Uterus (tissue), 4 donors: ENCODE results near the gene RTP4. TPM values are rescaled to one million over a fixed set of nuclear protein-coding genes. Genes with fewer than 3 reads are reported as not detected.

ENCODE experiments used
- DNase-seq, 2 donors: peaks; one replicate each; pipeline ENCODE4 v3.0.0-alpha.2; 2019 to 2020
- H3K27ac ChIP-seq, 2 donors: fragments of 200-600 bp; sonication (generic); 1 replicate in 1 of 2; 2 replicates in 1 of 2; pipeline ENCODE4 v1.5.1; 2016 to 2018
- H3K27me3 ChIP-seq, 2 donors: fragments of 200-600 bp; sonication (generic); one replicate each; pipeline ENCODE4 v1.5.1; 2018 to 2019; ENCODE audit warnings: control low read depth in 1 of 2
- H3K36me3 ChIP-seq, 2 donors: fragments of 200-600 bp; sonication (generic); one replicate each; pipeline ENCODE4 v1.5.1; 2019; ENCODE audit warnings: control low read depth in 1 of 2
- H3K4me1 ChIP-seq, 2 donors: fragments of 200-600 bp; sonication (generic); one replicate each; pipeline ENCODE4 v1.5.1; 2018 to 2019; ENCODE audit warnings: control low read depth in 1 of 2
- H3K4me3 ChIP-seq, 2 donors: fragments of 200-600 bp; sonication (generic); 1 replicate in 1 of 2; 2 replicates in 1 of 2; pipeline ENCODE4 v1.5.1; 2018 to 2019; ENCODE audit warnings: mild to moderate bottlenecking in 1 of 2
- H3K9me3 ChIP-seq, 2 donors: fragments of 200-600 bp; sonication (generic); one replicate each; pipeline ENCODE4 v1.5.1; 2019; ENCODE audit warnings: control low read depth in 1 of 2
- POLR2A ChIP-seq, 2 donors: fragments of 450-650 bp; IDR thresholded peaks; one replicate each; pipeline ENCODE4 v1.6.1; 2016; ENCODE audit warnings: antibody characterized with exemption in 2 of 2, mild to moderate bottlenecking in 1 of 2, moderate library complexity in 1 of 2
- intact Hi-C: fragments of 100-400 bp; cut with DNase I; formaldehyde crosslinking; loops from one replicate; pipeline ENCODE4 v1.15.1; 2023; ENCODE audit warnings: low total_unique reads
- total RNA-seq, 4 donors: library from RNA; depleted of rRNA in 3 of 4; stranded (reverse); fragments of >200 nt in 3 of 4; gene quantifications; one replicate each; pipeline versions ENCODE4 v1.1.0 to v1.2.4, GENCODE V29; 2014 to 2023
- TF ChIP-seq, protein P1 (sequence below), 4 experiments: fragments of 200-600 bp in 2 of 4; fragments of 450-650 bp in 2 of 4; sonication (generic) in 2 of 4; IDR thresholded peaks; one replicate each; pipeline ENCODE4 v1.5.1; 2016 to 2019; ENCODE audit warnings: antibody characterized with exemption in 4 of 4, mild to moderate bottlenecking in 2 of 4, moderate library complexity in 1 of 4
- donor health status: DM: yes; HTN: yes; CAD: no.

The RTP4 gene, protein sequence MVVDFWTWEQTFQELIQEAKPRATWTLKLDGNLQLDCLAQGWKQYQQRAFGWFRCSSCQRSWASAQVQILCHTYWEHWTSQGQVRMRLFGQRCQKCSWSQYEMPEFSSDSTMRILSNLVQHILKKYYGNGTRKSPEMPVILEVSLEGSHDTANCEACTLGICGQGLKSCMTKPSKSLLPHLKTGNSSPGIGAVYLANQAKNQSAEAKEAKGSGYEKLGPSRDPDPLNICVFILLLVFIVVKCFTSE
- total RNA-seq: 1 to 10 TPM in 3 of 4 donors, under 1 TPM in 1; 0.51 to 5.1 (median 1.8) TPM

DNA sequence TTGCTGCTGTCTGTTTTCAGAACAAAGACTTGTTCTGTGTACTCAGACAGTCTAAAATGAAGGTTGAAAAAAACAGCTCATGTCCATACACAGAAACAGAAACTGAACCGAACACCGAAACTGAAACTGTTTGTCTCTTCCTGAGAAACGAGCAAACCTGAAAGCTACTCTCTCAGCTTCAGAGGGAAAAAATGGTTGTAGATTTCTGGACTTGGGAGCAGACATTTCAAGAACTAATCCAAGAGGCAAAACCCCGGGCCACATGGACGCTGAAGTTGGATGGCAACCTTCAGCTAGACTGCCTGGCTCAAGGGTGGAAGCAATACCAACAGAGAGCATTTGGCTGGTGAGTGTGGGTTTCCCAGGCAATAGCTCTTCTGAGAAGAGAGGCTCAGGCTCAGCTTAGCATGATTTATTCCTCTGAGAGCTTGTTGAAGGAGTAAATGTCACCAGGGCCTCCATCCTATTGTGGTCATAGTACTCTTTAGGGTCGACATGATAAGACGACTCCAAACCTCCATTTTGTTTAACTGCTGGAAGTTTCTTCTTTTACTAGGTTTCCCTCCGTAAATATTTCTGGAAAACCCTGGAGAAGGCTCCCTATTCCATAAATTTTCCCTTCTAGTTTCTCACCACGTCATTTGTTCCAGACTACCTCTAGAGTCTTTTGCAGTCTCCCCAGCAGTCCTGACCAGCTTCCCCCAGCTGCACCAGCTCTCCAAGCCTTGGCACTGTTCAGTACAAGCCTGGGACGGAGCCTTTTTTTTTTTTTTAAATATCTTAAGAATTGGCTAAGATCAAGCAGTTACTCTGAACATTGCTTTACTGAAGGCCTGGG, at the start of gene RTP4:
Gene RTP4, plus strand, starts transcription at position 135 of the 838 bp plus-strand sequence. Its CDS starts 57 bp downstream, at position 192.
- no peaks in the 10 kb centered on the region for H3K4me1 ChIP-seq
- H3K36me3 ChIP-seq: no peaks in the 10 kb centered on the region
- H3K9me3 ChIP-seq: no peaks in the 10 kb centered on the region
- peak; percentile 20 to 32 for DNase-seq
- peak within 1 kb of the TSS; percentile 27 to 49 for H3K4me3 ChIP-seq
- intact Hi-C loops: no loop called here
- H3K27me3 ChIP-seq: no peaks in the 10 kb centered on the region
- H3K27ac ChIP-seq: peak within 1 kb of the TSS; percentile 88 to 94
- peak in 1 of 2 donors; percentile 12 for TF ChIP-seq POLR2A (IDR thresholded peaks at IDR 0.05)
- TF ChIP-seq, protein P1, sequence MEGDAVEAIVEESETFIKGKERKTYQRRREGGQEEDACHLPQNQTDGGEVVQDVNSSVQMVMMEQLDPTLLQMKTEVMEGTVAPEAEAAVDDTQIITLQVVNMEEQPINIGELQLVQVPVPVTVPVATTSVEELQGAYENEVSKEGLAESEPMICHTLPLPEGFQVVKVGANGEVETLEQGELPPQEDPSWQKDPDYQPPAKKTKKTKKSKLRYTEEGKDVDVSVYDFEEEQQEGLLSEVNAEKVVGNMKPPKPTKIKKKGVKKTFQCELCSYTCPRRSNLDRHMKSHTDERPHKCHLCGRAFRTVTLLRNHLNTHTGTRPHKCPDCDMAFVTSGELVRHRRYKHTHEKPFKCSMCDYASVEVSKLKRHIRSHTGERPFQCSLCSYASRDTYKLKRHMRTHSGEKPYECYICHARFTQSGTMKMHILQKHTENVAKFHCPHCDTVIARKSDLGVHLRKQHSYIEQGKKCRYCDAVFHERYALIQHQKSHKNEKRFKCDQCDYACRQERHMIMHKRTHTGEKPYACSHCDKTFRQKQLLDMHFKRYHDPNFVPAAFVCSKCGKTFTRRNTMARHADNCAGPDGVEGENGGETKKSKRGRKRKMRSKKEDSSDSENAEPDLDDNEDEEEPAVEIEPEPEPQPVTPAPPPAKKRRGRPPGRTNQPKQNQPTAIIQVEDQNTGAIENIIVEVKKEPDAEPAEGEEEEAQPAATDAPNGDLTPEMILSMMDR (IDR thresholded peaks at IDR 0.05): no peak

DNA sequence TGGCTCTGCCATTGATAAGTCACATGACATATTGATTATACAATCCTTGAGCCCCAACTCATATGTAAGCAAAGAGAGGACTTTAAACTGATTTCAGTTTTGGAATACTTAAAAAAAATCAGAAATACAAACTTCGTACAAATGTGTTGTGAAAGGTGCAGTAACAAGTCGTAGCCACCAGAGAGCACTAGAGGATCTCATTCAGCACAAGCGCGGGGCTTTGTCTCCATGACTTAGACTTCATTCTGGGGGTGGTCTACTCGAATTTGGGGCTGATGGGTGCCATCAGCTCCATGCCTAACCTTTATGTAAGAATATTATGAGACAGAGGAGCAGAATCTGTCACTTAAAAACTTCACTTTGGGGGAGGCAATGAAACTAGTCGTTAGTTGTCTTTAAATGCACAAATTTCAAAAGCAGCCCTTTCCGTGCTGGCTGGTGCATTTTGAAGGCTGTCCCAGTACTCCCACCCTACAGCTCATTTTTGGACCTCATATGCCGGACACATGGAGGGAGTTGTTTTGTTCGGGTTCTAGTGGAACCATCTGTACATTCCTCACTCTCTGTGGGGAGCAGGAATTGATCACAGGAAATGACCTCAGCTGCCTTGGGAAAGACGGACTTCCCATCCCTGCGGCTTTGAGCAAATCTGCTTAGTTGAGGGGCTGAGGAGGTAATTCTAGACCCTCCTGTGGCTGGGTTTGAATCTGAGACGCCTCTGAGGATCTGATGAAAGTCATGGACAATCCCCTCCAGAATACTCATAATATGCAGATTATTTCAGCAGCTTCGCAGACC, 49.2 kb upstream of the RTP4 start:
- Histone ChIP-seq H3K27me3 (no peaks in the 10 kb centered on the region), H3K36me3 (no peaks in the 10 kb centered on the region), H3K27ac (peak overlapping the region; percentile 51 to 52), H3K4me1 (no peaks in the 10 kb centered on the region), H3K9me3 (no peaks in the 10 kb centered on the region), H3K4me3 (peak overlapping the region in 1 of 2 donors; percentile 22)
- TF ChIP-seq, protein P1 (IDR thresholded peaks at IDR 0.05): peak; percentile 84 to 91 (median 86)
- no peak for TF ChIP-seq POLR2A (IDR thresholded peaks at IDR 0.05)
- intact Hi-C loops: no loop called here
- DNase-seq: peak; percentile 39 to 65

DNA sequence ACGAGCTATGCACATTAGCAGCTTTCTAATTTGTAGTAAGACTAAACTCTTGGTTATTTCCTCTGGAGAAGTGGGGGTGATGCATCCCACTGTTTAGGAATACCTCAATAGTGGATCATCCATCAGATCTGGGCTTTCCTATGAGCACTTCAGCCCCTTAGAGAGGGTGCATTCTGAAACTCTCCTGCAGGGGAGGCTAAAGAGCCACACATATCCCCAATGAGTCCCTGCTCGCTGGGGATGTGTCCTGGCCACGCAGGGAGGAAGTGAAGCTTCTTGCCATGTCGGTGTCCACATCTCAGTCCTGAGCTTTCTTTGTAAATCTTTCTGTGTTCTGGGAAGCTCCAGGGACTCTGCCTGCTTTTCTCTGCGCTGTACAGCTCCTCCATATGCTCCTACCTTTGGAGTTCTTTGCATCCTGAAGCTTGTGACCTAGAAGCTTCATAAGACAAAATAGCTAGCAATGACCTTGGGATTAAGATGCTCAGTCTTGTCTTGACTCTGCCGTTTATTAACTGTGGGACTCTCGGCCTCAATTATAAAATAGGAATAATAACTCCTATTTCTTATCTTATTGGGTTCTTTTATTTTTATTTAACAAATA, 48.4 kb upstream of the RTP4 start:
- TF ChIP-seq, protein P1 (IDR thresholded peaks at IDR 0.05): peak; percentile 34 to 75 (median 64)
- no peak for TF ChIP-seq POLR2A (IDR thresholded peaks at IDR 0.05)

DNA sequence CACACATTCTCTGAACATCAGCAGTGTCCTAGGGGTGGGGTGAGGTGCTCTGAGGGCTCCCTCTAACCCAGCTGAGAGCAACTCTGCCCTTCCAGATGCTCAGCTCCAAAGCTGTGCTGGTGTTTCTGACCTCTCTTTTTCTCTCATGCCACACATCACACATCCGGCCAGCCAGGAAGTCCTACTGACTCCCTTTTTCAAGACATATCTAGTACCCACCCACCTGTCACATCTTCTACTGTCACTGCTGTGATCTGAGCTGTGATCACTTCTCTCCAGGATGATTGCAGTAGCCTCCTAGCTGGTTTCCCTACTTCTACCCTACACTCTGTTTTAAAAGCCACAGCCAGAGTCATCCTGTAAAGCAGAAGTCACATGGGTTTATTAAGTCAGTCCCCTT, 46.4 kb upstream of the RTP4 start:
- TF ChIP-seq POLR2A (IDR thresholded peaks at IDR 0.05): no peak
- TF ChIP-seq, protein P1 (IDR thresholded peaks at IDR 0.05): no peak
- DNase-seq: no peak
- Histone ChIP-seq H3K27me3 (no peaks in the 10 kb centered on the region), H3K36me3 (no peaks in the 10 kb centered on the region), H3K27ac (no peak overlapping the region), H3K4me1 (no peaks in the 10 kb centered on the region), H3K4me3 (no peak overlapping the region), H3K9me3 (no peaks in the 10 kb centered on the region)
- intact Hi-C loops: loop anchor here (10.0 kb wide), 1 partner anchor 353 kb away; the partner anchor contains the start of gene SST

More for the DNA sequence above, 48.4 kb upstream of the RTP4 start:
- DNase-seq: peak; percentile 68 to 72
- H3K9me3 ChIP-seq: no peaks in the 10 kb centered on the region
- H3K4me3 ChIP-seq: no peak overlapping the region
- no peaks in the 10 kb centered on the region for H3K27me3 ChIP-seq
- intact Hi-C loops: loop anchor here (10.0 kb wide), 1 partner anchor 355 kb away; the partner anchor contains the start of gene SST
- no peaks in the 10 kb centered on the region for H3K4me1 ChIP-seq
- no peaks in the 10 kb centered on the region for H3K36me3 ChIP-seq
- peak overlapping the region in 1 of 2 donors; percentile 51 for H3K27ac ChIP-seq
